HCT116 (cell line): ENCODE results near the gene KRT2. TPM values are rescaled to one million over a fixed set of nuclear protein-coding genes. Genes with fewer than 3 reads are reported as not detected.

ENCODE experiments used
- ATAC-seq: fragments of 200-7000 bp; cut with Tn5 transposase; 2 replicates; pipeline ENCODE4 v1.9.1; 2020; ENCODE audit warnings: mild to moderate bottlenecking, moderate library complexity
- BruUV-seq: library from RNA; stranded (reverse); fragments of 400-500 nt; replicated peaks from 2 replicates; lab custom pipeline; 2021; lab: Mats Ljungman, UMichigan
- CTCF ChIA-PET: fragments of 300-600 bp; sonication (Branson Sonifier 250); formaldehyde crosslinking; loops from one replicate; lab custom pipeline; 2021; ENCODE audit warnings: antibody characterized with exemption; lab: Charles Lee
- POLR2A ChIA-PET: fragments of 300-600, 350-600 bp; sonication (Branson Sonifier 250); formaldehyde crosslinking; loops from one replicate; lab custom pipeline; 2021; ENCODE audit warnings: antibody characterized with exemption; lab: Charles Lee
- RAD21 ChIA-PET, 2 experiments: fragments of 300-600 bp; sonication (Branson Sonifier 250); formaldehyde crosslinking; loops; one replicate each; lab custom pipeline; 2023; ENCODE audit warnings: low total read pairs in 2 of 2; ENCODE audit not compliant: uncharacterized antibody in 2 of 2, unreplicated experiment in 2 of 2, low non-redundant PET in 1 of 2; lab: Charles Lee
- DNase-seq: peaks from one replicate; pipeline ENCODE4 v3.0.0-alpha.2; 2010; ENCODE audit warnings: low read depth, low spot score
- H2AFZ ChIP-seq: fragments of 200-600 bp; shearing (Covaris generic), sonication (generic); 2 replicates; pipeline ENCODE4 v1.6.1; 2017; ENCODE audit warnings: low read depth, mixed run types, mixed read lengths, antibody characterized with exemption, low read length; ENCODE audit not compliant: poor library complexity, severe bottlenecking
- H3K27ac ChIP-seq: 2 replicates; pipeline ENCODE4 v1.5.1; 2012; ENCODE audit warnings: low read depth, low read length
- H3K27me3 ChIP-seq: fragments of 200-600 bp; sonication (generic); 2 replicates; pipeline ENCODE4 v1.6.1; 2016; ENCODE audit warnings: mixed run types, low read length, mixed read lengths; ENCODE audit not compliant: insufficient read depth
- H3K36me3 ChIP-seq, 2 experiments: fragments of 200-500 bp in 1 of 2; fragments of 200-600 bp in 1 of 2; sonication (Bioruptor generic) in 1 of 2; sonication (generic) in 1 of 2; 2 replicates each; pipeline versions ENCODE4 v1.5.1 to v1.6.1; 2014 to 2016; ENCODE audit warnings: low read length in 2 of 2, inconsistent platforms in 1 of 2, mixed read lengths in 1 of 2, mixed run types in 1 of 2; ENCODE audit not compliant: insufficient read depth in 2 of 2, control insufficient read depth in 1 of 2
- H3K4me1 ChIP-seq, 2 experiments: fragments of 200-600 bp in 1 of 2; sonication (generic) in 1 of 2; 2 replicates each; pipeline versions ENCODE4 v1.5.1 to v1.6.1; 2012 to 2017; ENCODE audit warnings: low read length in 2 of 2, inconsistent platforms in 1 of 2, mild to moderate bottlenecking in 1 of 2, mixed read lengths in 1 of 2, mixed run types in 1 of 2, moderate library complexity in 1 of 2; ENCODE audit not compliant: insufficient read depth in 2 of 2, control insufficient read depth in 1 of 2
- H3K4me2 ChIP-seq: fragments of 200-600 bp; sonication (generic); 2 replicates; pipeline ENCODE4 v1.6.1; 2017; ENCODE audit warnings: mixed run types, low read length, mixed read lengths
- H3K4me3 ChIP-seq, 2 experiments: fragments of 200-600 bp in 1 of 2; sonication (generic) in 1 of 2; replicated peaks in 1 of 2; 2 replicates each; pipeline ENCODE4 v1.5.1; 2011 to 2016; ENCODE audit warnings: low read length in 2 of 2, control low read depth in 1 of 2, low read depth in 1 of 2, mild to moderate bottlenecking in 1 of 2, mixed read lengths in 1 of 2, mixed run types in 1 of 2
- H3K79me2 ChIP-seq: fragments of 200-600 bp; sonication (generic); 2 replicates; pipeline ENCODE4 v1.6.1; 2017; ENCODE audit warnings: mild to moderate bottlenecking, mixed run types, low read length, moderate library complexity, mixed read lengths; ENCODE audit not compliant: insufficient read depth
- H3K9ac ChIP-seq: fragments of 200-600 bp; sonication (generic); 2 replicates; pipeline ENCODE4 v1.6.1; 2016; ENCODE audit warnings: low read length, mixed read lengths
- H3K9me2 ChIP-seq: fragments of 200-600 bp; sonication (generic), shearing (Covaris generic); 2 replicates; pipeline ENCODE4 v1.6.1; 2017; ENCODE audit warnings: mixed run types, mild to moderate bottlenecking, moderate library complexity; ENCODE audit not compliant: insufficient read depth
- H3K9me3 ChIP-seq, 2 experiments: fragments of 200-500 bp in 1 of 2; fragments of 200-600 bp in 1 of 2; sonication (Bioruptor generic) in 1 of 2; sonication (generic) in 1 of 2; 2 replicates each; pipeline ENCODE4 v1.6.1; 2014 to 2017; ENCODE audit warnings: low read length in 2 of 2, mixed read lengths in 2 of 2, inconsistent platforms in 1 of 2, low read depth in 1 of 2, mild to moderate bottlenecking in 1 of 2, mixed run types in 1 of 2, moderate library complexity in 1 of 2; ENCODE audit not compliant: control insufficient read depth in 1 of 2, insufficient read depth in 1 of 2
- H4K20me1 ChIP-seq: fragments of 200-600 bp; sonication (generic), shearing (Covaris generic); 2 replicates; pipeline ENCODE4 v1.6.1; 2017; ENCODE audit warnings: mixed run types, mild to moderate bottlenecking, moderate library complexity; ENCODE audit not compliant: insufficient read depth
- ATF3 ChIP-seq: IDR thresholded peaks from 2 replicates; pipeline ENCODE4 v1.6.1; 2012
- CBX3 ChIP-seq: IDR thresholded peaks from 2 replicates; pipeline ENCODE4 v1.6.1; 2012; ENCODE audit warnings: low read depth
- EGR1 ChIP-seq: IDR thresholded peaks from 2 replicates; pipeline ENCODE4 v1.6.1; 2012; ENCODE audit warnings: low read depth
- EZH2 ChIP-seq: fragments of 200-600 bp; sonication (generic); IDR thresholded peaks from 2 replicates; pipeline ENCODE4 v1.6.1; 2017; ENCODE audit warnings: antibody characterized with exemption, mixed run types
- EZH2phosphoT487 ChIP-seq: fragments of 200-600 bp; IDR thresholded peaks from 2 replicates; pipeline ENCODE4 v1.6.1; 2018; ENCODE audit warnings: antibody characterized with exemption, borderline replicate concordance
- FOSL1 ChIP-seq: IDR thresholded peaks from 2 replicates; pipeline ENCODE4 v1.6.1; 2012; ENCODE audit warnings: low read depth
- JUND ChIP-seq: IDR thresholded peaks from 2 replicates; pipeline ENCODE4 v1.6.1; 2012
- POLR2A ChIP-seq: IDR thresholded peaks from 2 replicates; pipeline ENCODE4 v1.7.0; 2011; ENCODE audit warnings: borderline replicate concordance; ENCODE audit not compliant: insufficient read depth, insufficient read length; ENCODE audit errors: extremely low read depth
- POLR2AphosphoS5 ChIP-seq: IDR thresholded peaks from 2 replicates; pipeline ENCODE4 v1.6.1; 2011; ENCODE audit warnings: mild to moderate bottlenecking, low read depth, low read length, moderate library complexity
- RAD21 ChIP-seq: IDR thresholded peaks from 2 replicates; pipeline ENCODE4 v1.6.1; 2012; ENCODE audit warnings: low read depth, mild to moderate bottlenecking
- SIN3A ChIP-seq: IDR thresholded peaks from 2 replicates; pipeline ENCODE4 v1.6.1; 2012; ENCODE audit warnings: low read depth
- SP1 ChIP-seq: IDR thresholded peaks from 2 replicates; pipeline ENCODE4 v1.6.1; 2012; ENCODE audit warnings: low read depth
- YY1 ChIP-seq: IDR thresholded peaks from 2 replicates; pipeline ENCODE4 v1.6.1; 2011; ENCODE audit warnings: low read length, low read depth, moderate library complexity, mild to moderate bottlenecking; ENCODE audit not compliant: insufficient replicate concordance; ENCODE audit errors: extremely low read depth
- ZBTB33 ChIP-seq: IDR thresholded peaks from 2 replicates; pipeline ENCODE4 v1.6.1; 2011; ENCODE audit warnings: mild to moderate bottlenecking, low read length, moderate library complexity; ENCODE audit not compliant: insufficient replicate concordance; ENCODE audit errors: extremely low read depth
- ZFX ChIP-seq: fragments of 450-650 bp; IDR thresholded peaks from 2 replicates; pipeline ENCODE4 v1.6.1; 2017
- ZNF274 ChIP-seq: fragments of 200-500 bp; sonication (Bioruptor generic); IDR thresholded peaks from 2 replicates; pipeline ENCODE4 v1.6.1; 2014; ENCODE audit warnings: mild to moderate bottlenecking, low read depth, low read length, inconsistent platforms
- intact Hi-C: fragments of 100-400 bp; cut with micrococcal nuclease; formaldehyde crosslinking; loops from 2 replicates; pipeline ENCODE4 v1.10.0; 2022
- total RNA-seq: library from RNA; stranded (reverse); gene quantifications from one replicate; pipeline ENCODE4 v1.2.1, GENCODE V29; 2021; ENCODE audit not compliant: unreplicated experiment

The KRT2 gene
- total RNA-seq, 1 experiment from 2014 or later, result not detected

GRCh38 chr12:52676163-52676562 is 24.2 kb upstream of the KRT2 start (continued):
- no peak for TF ChIP-seq ZNF274
- TF ChIP-seq POLR2AphosphoS5, result no peak
- no peak for TF ChIP-seq EGR1
- no peak for TF ChIP-seq YY1
- TF ChIP-seq JUND, result no peak
- TF ChIP-seq FOSL1, result no peak
- no peak for TF ChIP-seq CBX3
- no peak for TF ChIP-seq ATF3
- TF ChIP-seq EZH2phosphoT487, result no peak
- TF ChIP-seq SIN3A, result no peak
- TF ChIP-seq ZFX, result no peak
- TF ChIP-seq POLR2A, result no peak

GRCh38 chr12:52675301-52675701 is 23.3 kb upstream of the KRT2 start:
- H3K9me2 ChIP-seq, result no peaks in the 10 kb centered on the region
- intact Hi-C loops, result no loop called here
- no peaks in the 10 kb centered on the region for H3K79me2 ChIP-seq
- ATAC-seq (no peak), DNase-seq (no peak)
- no peaks in the 10 kb centered on the region for H4K20me1 ChIP-seq
- no peaks in the 10 kb centered on the region for H3K36me3 ChIP-seq
- H3K27me3 ChIP-seq, result peaks cover 32% of the 10 kb centered on the region
- H3K27ac ChIP-seq, result no peak overlapping the region
- H3K4me3 ChIP-seq, result no peak overlapping the region
- BruUV-seq, result no TSS peak
- no peak overlapping the region for H3K9ac ChIP-seq
- peaks cover 0 to 23% of the 10 kb centered on the region in 2 experiments; a peak in 2 of 4 replicates for H3K4me1 ChIP-seq
- no peak for TF ChIP-seq ZBTB33
- no peak for TF ChIP-seq YY1
- TF ChIP-seq CBX3, result no peak
- TF ChIP-seq EGR1, result no peak
- TF ChIP-seq EZH2phosphoT487, result no peak
- TF ChIP-seq FOSL1, result no peak
- TF ChIP-seq ZNF274, result no peak
- TF ChIP-seq RAD21, result no peak
- TF ChIP-seq SP1, result no peak
- no peak for TF ChIP-seq EZH2
- TF ChIP-seq, all 23 proteins: peak for 0
- ChIA-PET POLR2A (no interaction called here), RAD21 (no interaction called here), CTCF (interaction anchor here (1.5 kb wide), 1 partner anchor 195 kb away, joined by 4 read pairs; no protein-coding TSS in a partner anchor)
- no peaks in the 10 kb centered on the region for H3K9me3 ChIP-seq
- no peak overlapping the region for H3K4me2 ChIP-seq
- H2AFZ ChIP-seq, result no peak overlapping the region
